Non-pigmented ciliary epithelial cell (primary cell): ENCODE results near the gene NR3C2.
"Not testable (repeated sequence)": the region's sequence is repeated elsewhere in the genome, so short reads cannot be mapped to it uniquely, and the experiment has no call there.

Experiments used
- DNase-seq: peaks from one replicate; pipeline ENCODE4 v3.0.0-alpha.2; 2010; ENCODE audit warnings: low read depth

The NR3C2 gene

GRCh38 chr4:148215202-148215601, 227.0 kb downstream of the NR3C2 start:
- no peak for DNase-seq

GRCh38 chr4:148214529-148215166, 227.6 kb downstream of the NR3C2 start:
- no peak for DNase-seq

GRCh38 chr4:148211533-148211932, 230.7 kb downstream of the NR3C2 start:
- DNase-seq, result no peak

GRCh38 chr4:148210661-148211060, 231.6 kb downstream of the NR3C2 start:
- DNase-seq, result no peak

GRCh38 chr4:148207068-148207467, 235.1 kb downstream of the NR3C2 start:
- DNase-seq, result no peak

DNA sequence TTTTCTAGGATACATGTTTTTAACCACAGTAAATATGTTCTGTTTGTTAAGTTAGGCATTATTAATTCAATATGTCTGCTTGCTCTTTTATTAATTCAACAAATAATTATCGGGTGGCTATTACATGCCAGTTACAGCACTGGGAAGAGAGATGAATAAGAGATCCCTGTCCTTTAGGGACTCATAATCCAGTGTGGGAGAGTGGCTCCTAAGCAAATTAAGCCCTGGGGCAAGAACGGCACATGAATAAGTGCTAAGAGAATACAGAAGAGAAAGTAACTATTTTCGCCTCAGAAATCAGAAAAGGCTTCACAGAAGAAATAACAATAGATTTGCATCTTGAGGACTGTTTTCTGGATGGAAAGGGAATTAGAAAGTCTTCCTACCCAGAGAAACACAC, 236.7 kb downstream of the NR3C2 start:
- no peak for DNase-seq

DNA sequence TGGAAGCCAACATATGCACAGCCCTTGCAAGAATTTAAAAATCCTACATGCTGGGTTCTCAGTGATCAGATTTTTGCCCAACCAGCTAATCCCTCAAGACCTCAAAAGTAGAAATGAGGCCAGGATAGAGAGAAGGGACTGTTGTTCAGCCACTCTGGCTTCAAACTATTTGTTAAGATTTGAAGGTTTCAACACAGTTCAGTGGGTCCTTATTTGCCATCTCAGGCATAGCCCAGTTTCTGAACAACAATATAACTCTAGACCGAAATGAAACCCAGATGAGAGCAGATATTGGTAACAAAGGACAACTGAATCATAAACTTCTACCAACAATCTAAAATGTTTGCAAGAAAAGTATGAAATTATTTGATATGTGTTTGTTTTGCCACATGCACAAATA, 237.3 kb downstream of the NR3C2 start:
- no peak for DNase-seq

- DNase-seq, result no peak
Measured at GRCh38 chr4:148204171-148204570, 238.0 kb downstream of the NR3C2 start.

DNA sequence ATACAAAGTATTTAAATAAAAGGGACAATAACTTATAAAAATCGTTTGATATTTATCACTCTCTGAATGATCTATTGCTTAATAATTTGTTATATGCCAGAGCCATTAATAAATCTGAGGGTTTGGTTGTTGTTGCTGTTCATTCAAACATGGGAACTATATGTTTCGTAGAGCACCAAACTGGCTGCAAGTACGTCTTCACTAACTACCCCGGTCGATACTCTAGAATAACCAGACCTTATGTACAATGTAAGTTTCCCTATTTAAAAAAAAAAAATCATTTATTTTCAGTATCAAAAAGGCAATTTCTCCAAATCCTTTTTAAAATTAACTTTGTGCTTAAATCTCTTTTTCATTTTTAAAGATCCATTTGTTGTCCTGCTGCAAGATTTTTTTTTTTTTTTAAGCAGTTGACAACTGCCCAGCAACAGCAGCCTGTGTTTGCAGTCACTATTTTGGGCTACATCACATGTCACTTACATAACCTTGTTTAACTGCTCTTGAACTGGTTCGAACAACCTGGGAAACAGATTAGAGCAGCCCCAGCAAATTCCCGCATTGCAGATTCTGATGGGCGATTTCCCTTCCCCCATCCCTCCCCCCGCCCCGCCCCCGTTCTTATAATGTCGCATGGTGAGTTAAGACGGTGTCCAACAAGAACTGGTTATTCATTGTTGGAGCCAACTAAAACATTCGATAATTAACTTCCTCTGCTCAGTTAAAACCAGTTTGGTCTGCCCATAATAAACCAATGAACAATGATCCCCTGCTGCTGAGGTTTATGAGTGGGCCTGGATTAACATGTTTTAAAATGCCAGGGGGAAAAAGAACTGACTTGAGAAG, 238.9 kb downstream of the NR3C2 start:
- no peak for DNase-seq

DNA sequence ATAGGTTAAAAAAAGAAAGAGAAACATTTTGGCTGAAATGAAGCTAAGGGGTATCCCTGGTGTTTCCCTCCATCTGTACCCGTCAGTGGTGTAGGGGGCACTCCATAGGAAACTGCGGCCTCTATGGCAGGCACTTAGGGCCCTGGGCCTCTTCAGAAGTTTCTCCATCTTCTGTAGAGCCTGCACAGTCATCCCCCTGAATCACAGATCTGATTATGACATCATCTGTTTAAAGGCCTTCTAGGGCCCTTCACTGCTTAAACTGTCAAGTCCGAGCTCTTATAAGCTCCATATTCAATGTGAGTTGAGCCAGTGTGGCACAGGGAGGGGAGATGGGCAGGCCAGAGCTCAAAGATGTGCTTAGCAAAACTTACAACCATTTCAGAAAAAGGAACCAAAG, 241.3 kb downstream of the NR3C2 start:
- DNase-seq, result no peak

DNA sequence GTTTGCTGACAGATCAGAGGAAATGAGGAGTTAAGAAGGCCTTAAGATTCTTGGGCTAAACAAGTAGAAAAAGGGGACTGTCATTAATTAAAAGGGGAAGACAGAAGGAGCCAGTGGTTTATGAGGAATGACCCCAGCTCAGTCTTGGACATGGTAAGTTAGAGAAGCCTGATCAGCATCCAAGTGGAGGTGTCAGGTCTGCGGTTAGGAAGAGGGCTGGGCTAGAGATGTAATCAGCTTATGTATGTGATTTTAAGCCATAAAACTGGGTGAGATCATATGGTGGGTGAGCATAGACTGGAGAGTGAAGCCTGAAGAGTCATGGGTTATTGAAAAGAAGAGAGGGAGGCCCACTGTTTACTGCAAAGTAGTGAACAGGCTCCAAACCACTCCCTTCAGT, 246.1 kb downstream of the NR3C2 start:
- DNase-seq, result no peak

GRCh38 chr4:148192526-148192925, 249.7 kb downstream of the NR3C2 start:
- DNase-seq, result no peak

DNA sequence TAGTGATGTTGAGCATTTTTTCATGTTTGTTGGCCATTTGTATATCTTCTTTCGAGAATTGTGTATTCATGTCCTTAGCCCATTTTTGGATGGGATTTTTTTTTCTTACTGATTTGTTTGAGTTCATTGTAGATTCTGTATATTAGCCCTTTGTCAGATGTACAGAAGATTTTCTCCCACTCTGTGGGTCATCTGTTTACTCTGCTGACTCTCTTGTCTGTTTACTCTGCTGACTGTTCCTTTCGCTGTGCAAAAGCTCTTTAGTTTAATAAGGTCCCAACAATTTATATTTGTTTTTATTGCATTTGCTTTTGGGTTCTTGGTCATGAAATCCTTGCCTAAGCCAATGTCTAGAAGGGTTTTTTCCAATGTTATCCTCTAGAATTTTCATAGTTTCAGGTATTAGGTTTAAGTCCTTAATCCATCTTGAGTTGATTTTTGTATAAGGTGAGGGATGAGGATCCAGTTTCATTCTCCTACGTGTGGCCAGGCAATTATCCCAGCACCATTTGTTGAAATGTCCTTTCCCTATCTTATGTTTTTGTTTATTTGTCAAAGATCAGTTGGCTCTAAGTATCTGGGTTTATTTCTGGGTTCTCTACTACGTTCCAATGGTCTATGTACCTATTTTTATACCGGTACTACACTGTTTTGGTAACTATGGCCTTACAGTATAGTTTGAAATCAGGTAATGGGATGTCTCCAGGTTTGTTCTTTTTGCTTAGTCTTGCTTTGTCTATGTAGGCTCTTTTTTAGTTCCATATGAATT, 254.6 kb downstream of the NR3C2 start:
- not testable (repeated sequence) for DNase-seq

- no peak for DNase-seq
Measured at GRCh38 chr4:148184922-148185321, 257.3 kb downstream of the NR3C2 start.

DNA sequence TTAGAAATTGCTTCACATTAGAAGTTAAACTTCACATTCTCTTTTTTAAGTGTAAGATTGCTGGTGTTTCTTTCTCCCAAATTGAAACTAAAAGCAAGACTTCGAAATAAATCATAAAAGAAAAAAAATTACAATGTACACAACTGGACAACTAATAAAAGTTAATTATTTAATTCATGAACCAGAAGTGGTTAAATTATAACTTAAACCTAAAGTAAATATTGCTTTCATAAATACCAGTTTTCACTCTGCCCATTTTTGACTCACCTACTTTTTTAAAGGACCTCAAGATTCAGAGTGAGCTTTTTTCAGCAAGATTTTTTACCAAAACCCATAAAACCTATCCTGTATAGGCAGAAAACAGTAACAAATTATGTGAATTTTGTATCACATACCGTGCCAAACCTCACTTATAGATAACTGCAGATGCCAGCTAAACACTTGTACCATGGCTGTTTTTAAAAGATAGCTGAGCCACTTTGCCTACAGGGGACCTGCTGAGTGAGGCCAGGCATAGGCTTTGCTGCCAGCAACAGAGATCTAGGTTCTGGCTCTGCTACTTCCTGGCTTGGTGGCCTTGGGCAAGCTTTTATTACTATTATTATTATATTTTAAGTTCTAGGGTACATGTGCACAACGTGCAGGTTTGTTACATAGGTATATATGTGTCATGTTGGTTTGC, 259.8 kb downstream of the NR3C2 start:
- DNase-seq, result no peak

DNA sequence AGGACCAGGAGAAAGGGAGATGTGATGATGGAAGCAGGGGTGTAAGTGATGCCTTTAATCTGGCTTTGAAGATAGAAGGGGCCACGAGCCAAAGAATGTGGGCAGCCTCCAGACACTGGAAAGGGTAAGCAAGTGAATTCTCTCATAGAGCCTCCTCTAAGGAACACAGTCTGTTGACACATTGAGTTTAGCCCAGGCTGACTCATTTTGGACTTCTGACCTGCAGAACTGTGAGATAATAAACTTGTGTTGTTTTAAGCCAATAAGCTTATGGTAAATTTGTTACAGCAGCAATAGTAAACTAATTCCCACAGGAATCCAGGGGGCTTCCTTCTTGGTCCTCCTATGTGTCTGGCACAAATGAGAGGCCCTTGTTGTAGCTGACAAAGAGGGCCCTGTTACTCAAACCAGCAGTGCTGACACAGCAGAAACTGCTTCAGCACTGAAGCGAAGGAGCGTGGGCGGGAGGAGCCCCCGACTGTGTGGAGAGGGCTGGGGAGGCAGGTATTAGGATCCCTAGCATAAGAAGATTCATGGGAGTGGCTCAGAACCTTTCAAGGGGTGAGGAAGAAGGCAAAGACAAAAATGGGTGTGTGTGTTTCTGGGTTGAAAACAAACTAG, 268.7 kb downstream of the NR3C2 start:
- DNase-seq, result no peak

DNA sequence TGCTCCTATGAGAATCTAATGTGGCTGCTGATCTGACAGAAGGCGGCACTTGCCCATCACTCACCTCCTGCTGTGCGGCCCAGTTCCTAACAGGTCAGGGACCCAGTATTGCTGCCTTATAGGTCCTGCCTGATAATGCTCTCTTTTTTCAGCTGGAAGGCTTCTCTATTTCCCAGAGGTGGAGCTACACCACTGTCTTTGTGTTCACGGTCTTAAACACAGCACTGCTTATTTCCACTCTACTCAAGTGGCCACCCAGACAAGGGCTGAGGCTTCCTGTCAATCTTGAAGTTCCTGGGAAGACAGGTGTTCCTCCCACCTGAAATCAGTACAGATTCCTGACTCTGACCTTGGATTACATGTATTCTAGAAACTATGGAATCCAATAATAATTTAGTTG, 270.6 kb downstream of the NR3C2 start:
- no peak for DNase-seq

DNA sequence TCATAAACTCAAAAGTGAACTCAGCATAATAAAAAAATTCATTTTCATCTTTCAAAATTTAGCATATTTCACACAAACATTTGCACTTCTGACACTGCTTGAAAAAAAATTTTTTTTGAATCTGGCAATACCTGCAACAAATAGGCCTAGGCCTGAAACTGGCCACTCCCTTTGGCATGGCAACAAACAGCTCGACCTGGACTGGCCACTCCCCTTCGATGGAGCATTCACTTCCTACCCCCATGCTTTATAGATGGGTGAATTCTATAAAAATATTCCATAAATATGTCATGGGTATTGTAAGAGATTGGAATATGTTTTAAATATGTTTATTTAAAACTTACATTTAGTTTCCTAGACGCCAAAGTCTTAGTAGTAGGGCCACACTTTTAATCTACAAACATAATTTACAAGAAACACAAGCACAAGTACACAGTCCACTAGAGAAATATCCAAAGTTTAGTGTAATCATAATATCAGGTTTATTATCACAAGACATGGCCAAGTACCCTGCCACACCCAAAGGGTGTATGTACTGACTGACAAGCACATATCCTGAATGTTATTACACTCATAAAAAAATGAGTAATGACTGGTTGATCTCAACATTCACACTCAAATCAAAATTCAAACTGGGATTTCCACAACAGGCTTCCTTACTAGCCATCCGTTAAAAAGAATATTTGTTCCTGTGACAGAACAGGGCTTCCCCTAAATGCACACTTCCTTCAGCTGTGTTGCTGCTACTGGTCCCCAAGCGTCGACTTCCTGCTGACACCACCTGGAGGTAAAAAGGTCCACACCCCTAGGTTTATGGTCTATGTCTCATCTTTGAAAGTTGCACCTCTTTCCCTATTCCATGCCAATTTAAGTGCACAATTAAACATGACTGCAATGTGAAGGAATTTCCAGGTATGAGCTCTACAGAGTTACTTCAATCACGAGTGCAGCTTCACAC, 271.5 kb downstream of the NR3C2 start:
- DNase-seq, result no peak

DNA sequence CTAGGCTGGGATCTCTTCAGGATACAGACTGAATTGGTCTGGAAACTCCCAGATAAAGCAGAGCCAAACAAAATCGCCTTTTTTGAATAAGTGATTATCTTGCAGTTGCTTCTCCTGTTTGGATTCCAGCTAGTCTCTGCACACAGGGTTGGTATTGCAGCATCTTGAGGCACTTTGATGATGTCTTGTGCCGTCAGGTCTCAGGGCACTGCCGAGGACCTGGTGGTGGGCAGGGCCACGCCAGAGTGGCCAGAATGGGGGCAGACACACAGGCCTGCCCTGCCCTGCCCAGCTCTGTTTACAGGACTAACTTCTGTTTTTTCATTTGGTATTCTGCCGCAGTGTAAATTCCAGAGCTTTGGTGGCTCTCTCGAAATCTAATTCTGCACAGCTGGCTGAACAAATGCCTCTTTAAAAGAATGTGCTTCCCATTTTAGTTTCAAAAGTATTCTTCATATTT, 276.1 kb downstream of the NR3C2 start:
- DNase-seq, result no peak

GRCh38 chr4:148164557-148164956, 277.7 kb downstream of the NR3C2 start:
- DNase-seq, result no peak

DNA sequence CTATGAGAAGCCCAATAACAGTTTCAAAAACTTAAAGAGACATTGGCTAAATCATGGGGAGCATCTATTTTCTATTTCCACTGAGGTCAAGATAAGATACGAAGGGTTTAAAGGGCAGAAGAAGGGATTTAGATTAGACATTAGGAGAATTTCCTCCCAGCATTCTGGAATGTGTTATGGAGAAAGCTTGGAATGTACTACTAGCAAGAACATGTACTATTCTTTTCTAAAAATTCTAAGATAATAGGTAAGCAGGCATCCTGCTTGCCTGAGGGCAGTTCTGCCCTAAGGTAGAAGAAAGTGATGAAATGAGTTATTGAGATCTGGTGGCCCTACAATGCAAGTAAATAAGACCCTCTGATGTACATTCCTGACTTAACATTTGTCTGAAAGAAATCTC, 279.2 kb downstream of the NR3C2 start:
- no peak for DNase-seq
